NCI-H748 (cell line): ENCODE measurements around the gene ATP6V1E1.

Experiments used
- DNase-seq: peaks from one replicate; lab custom pipeline; 2025; ENCODE audit not compliant: unreplicated experiment; lab: John Stamatoyannopoulos, UW

Gene ATP6V1E1

GRCh38 chr22:17548756-17549035, 79.9 kb downstream of the ATP6V1E1 start:
- no peak for DNase-seq

GRCh38 chr22:17548010-17548755, 80.4 kb downstream of the ATP6V1E1 start:
- no peak for DNase-seq

- DNase-seq = no peak
Measured at GRCh38 chr22:17542452-17542851, 86.1 kb downstream of the ATP6V1E1 start.
